CD4-positive, alpha-beta memory T cell (primary cell): ENCODE data around the gene MRPL21. TPM values are rescaled to one million over a fixed set of nuclear protein-coding genes. Genes with fewer than 3 reads are reported as not detected.

Source experiments
- CTCF ChIA-PET: fragments of 350-600 bp; sonication (Branson Sonifier 250); formaldehyde crosslinking; loops from one replicate; lab custom pipeline; 2021; ENCODE audit warnings: inconsistent platforms; ENCODE audit not compliant: partially characterized antibody; lab: Charles Lee
- POLR2A ChIA-PET: fragments of 350-600 bp; sonication (Branson Sonifier 250); formaldehyde crosslinking; loops from one replicate; lab custom pipeline; 2021; ENCODE audit not compliant: partially characterized antibody; lab: Charles Lee
- DNase-seq, 5 donors: peaks; one replicate each; pipeline versions ENCODE4 v3.0.0 to v3.0.0-alpha.2; 2020 to 2022; ENCODE audit warnings: mixed read lengths in 1 of 5
- H3K27ac ChIP-seq: one replicate; pipeline ENCODE4 v1.7.0; 2013; ENCODE audit warnings: low read depth, low read length
- H3K27me3 ChIP-seq: 2 replicates; pipeline ENCODE4 v1.7.0; 2013; ENCODE audit warnings: mild to moderate bottlenecking, low read length, moderate library complexity; ENCODE audit not compliant: insufficient read depth
- H3K36me3 ChIP-seq: 2 replicates; pipeline ENCODE4 v1.7.0; 2013; ENCODE audit warnings: mild to moderate bottlenecking, low read length, moderate library complexity; ENCODE audit not compliant: insufficient read depth
- H3K4me1 ChIP-seq: 2 replicates; pipeline ENCODE4 v1.7.0; 2013; ENCODE audit warnings: mild to moderate bottlenecking, low read length, moderate library complexity; ENCODE audit not compliant: insufficient read depth
- H3K4me3 ChIP-seq, 2 donors: one replicate each; pipeline ENCODE4 v1.7.0; 2013; ENCODE audit warnings: low read length in 2 of 2, mild to moderate bottlenecking in 1 of 2
- H3K9me3 ChIP-seq, 2 donors: one replicate each; pipeline ENCODE4 v1.7.0; 2013; ENCODE audit warnings: low read length in 2 of 2, control low read depth in 1 of 2; ENCODE audit not compliant: control insufficient read depth in 1 of 2
- H3K27ac Mint-ChIP-seq, 7 donors: one replicate each; pipeline ENCODE4 v1.8.0; 2020 to 2021; ENCODE audit warnings: mixed read lengths in 7 of 7, mild to moderate bottlenecking in 6 of 7, inconsistent platforms in 3 of 7, moderate library complexity in 3 of 7
- H3K27me3 Mint-ChIP-seq, 2 donors: one replicate each; pipeline ENCODE4 v1.8.0; 2020 to 2021; ENCODE audit warnings: mixed read lengths in 2 of 2
- H3K36me3 Mint-ChIP-seq, 2 donors: one replicate each; pipeline ENCODE4 v1.8.0; 2020 to 2021; ENCODE audit warnings: mixed read lengths in 2 of 2, inconsistent platforms in 1 of 2, mild to moderate bottlenecking in 1 of 2
- H3K4me1 Mint-ChIP-seq, 4 donors: one replicate each; pipeline ENCODE4 v1.8.0; 2020 to 2021; ENCODE audit warnings: mixed read lengths in 4 of 4, mild to moderate bottlenecking in 1 of 4
- H3K4me3 Mint-ChIP-seq, 8 donors: one replicate each; pipeline ENCODE4 v1.8.0; 2020 to 2021; ENCODE audit warnings: mixed read lengths in 8 of 8, mild to moderate bottlenecking in 7 of 8, moderate library complexity in 6 of 8, inconsistent platforms in 3 of 8
- H3K9me3 Mint-ChIP-seq, 8 donors: one replicate each; pipeline ENCODE4 v1.8.0; 2020 to 2021; ENCODE audit warnings: mixed read lengths in 8 of 8, mild to moderate bottlenecking in 5 of 8, inconsistent platforms in 3 of 8, moderate library complexity in 1 of 8
- intact Hi-C: fragments of 100-400 bp; cut with micrococcal nuclease; formaldehyde crosslinking; loops from one replicate; pipeline ENCODE4 v1.15.1; 2023
- polyA plus RNA-seq, 2 donors: library from polyadenylated mRNA; unstranded; fragments of 300-500 nt; fragmentation: Illumina TruSeq; gene quantifications; one replicate each; pipeline ENCODE4 v1.2.3, GENCODE V29; 2021
- total RNA-seq, 2 experiments: library from RNA; stranded (reverse); gene quantifications; one replicate each; pipeline ENCODE4 v1.2.3, GENCODE V29; 2021

The MRPL21 gene
- total and polyA plus RNA-seq, 4 experiments from 2014 or later = 36.2 to 151 (median 71.0) TPM

GRCh38 chr11:68929706-68930570, 26.3 kb upstream of the MRPL21 start:
- Histone ChIP-seq H3K9me3 (peaks cover 0 to 7% of the 10 kb centered on the region in 2 donors), H3K27ac (no peak overlapping the region), H3K27me3 (no peaks in the 10 kb centered on the region), H3K36me3 (peaks cover 40% of the 10 kb centered on the region), H3K4me3 (no peak overlapping the region), H3K4me1 (no peaks in the 10 kb centered on the region)
- Mint-ChIP-seq H3K27ac (peak overlapping the region in 2 of 7 donors; percentile 16 to 88), H3K4me1 (no peaks in the 10 kb centered on the region), H3K36me3 (peaks cover 52 to 64% of the 10 kb centered on the region in 2 donors), H3K9me3 (peaks cover 3 to 23% (median 15%) of the 10 kb centered on the region in 8 donors), H3K27me3 (no peaks in the 10 kb centered on the region), H3K4me3 (no peak overlapping the region)
- intact Hi-C loops = no loop called here
- POLR2A ChIA-PET = no interaction called here
- CTCF ChIA-PET = no interaction called here
- no peak for DNase-seq

- H3K36me3 ChIP-seq = peaks cover 46% of the 10 kb centered on the region
These were observed 25.5 kb upstream of the MRPL21 start for GRCh38 chr11:68929135-68929534.

GRCh38 chr11:68928136-68928880, 24.7 kb upstream of the MRPL21 start:
- Mint-ChIP-seq H3K9me3 (peaks cover 3 to 31% (median 21%) of the 10 kb centered on the region in 8 donors), H3K4me1 (no peaks in the 10 kb centered on the region), H3K36me3 (peaks cover 68 to 74% of the 10 kb centered on the region in 2 donors), H3K27me3 (no peaks in the 10 kb centered on the region), H3K4me3 (no peak overlapping the region), H3K27ac (no peak overlapping the region)
- Histone ChIP-seq H3K4me3 (no peak overlapping the region), H3K27ac (no peak overlapping the region), H3K9me3 (peaks cover 0 to 7% of the 10 kb centered on the region in 2 donors), H3K27me3 (no peaks in the 10 kb centered on the region), H3K36me3 (peaks cover 46% of the 10 kb centered on the region), H3K4me1 (no peaks in the 10 kb centered on the region)
- DNase-seq = no peak
- POLR2A ChIA-PET = no interaction called here
- intact Hi-C loops = no loop called here
- CTCF ChIA-PET = interaction anchor here (0.8 kb wide), 1 partner anchor 25 kb away, joined by 3 read pairs; no protein-coding TSS in a partner anchor

More at GRCh38 chr11:68929135-68929534, 25.5 kb upstream of the MRPL21 start:
- Mint-ChIP-seq H3K9me3 (peaks cover 3 to 28% (median 21%) of the 10 kb centered on the region in 8 donors), H3K36me3 (peaks cover 60 to 70% of the 10 kb centered on the region in 2 donors), H3K4me3 (no peak overlapping the region), H3K4me1 (no peaks in the 10 kb centered on the region), H3K27ac (no peak overlapping the region), H3K27me3 (no peaks in the 10 kb centered on the region)
- Histone ChIP-seq H3K4me1 (no peaks in the 10 kb centered on the region), H3K9me3 (peaks cover 0 to 7% of the 10 kb centered on the region in 2 donors), H3K27ac (no peak overlapping the region), H3K4me3 (no peak overlapping the region), H3K27me3 (no peaks in the 10 kb centered on the region)
- intact Hi-C loops = no loop called here
- ChIA-PET CTCF (interaction anchor here (0.8 kb wide), 1 partner anchor 25 kb away, joined by 3 read pairs; no protein-coding TSS in a partner anchor), POLR2A (no interaction called here)
- DNase-seq = no peak

GRCh38 chr11:68927280-68928135, 23.9 kb upstream of the MRPL21 start:
- peaks cover 48% of the 10 kb centered on the region for H3K36me3 ChIP-seq
- ChIA-PET POLR2A (interaction anchor here (1.1 kb wide), 1 partner anchor 22 kb away, joined by 3 read pairs; no protein-coding TSS in a partner anchor), CTCF (no interaction called here)
- H3K27me3 ChIP-seq = no peaks in the 10 kb centered on the region
- H3K4me1 Mint-ChIP-seq = no peaks in the 10 kb centered on the region
- peaks cover 0 to 7% of the 10 kb centered on the region in 2 donors for H3K9me3 ChIP-seq
- no peak overlapping the region for H3K4me3 Mint-ChIP-seq
- peaks cover 72 to 74% of the 10 kb centered on the region in 2 donors for H3K36me3 Mint-ChIP-seq
- no peak overlapping the region for H3K27ac ChIP-seq
- intact Hi-C loops = no loop called here
- no peaks in the 10 kb centered on the region for H3K27me3 Mint-ChIP-seq
- H3K27ac Mint-ChIP-seq = no peak overlapping the region
- H3K4me3 ChIP-seq = no peak overlapping the region
- H3K4me1 ChIP-seq = no peaks in the 10 kb centered on the region
- peaks cover 3 to 31% (median 21%) of the 10 kb centered on the region in 8 donors for H3K9me3 Mint-ChIP-seq
- no peak for DNase-seq

GRCh38 chr11:68925611-68926010, 22.0 kb upstream of the MRPL21 start:
- intact Hi-C loops = no loop called here
- Histone ChIP-seq H3K9me3 (peaks cover 0 to 7% of the 10 kb centered on the region in 2 donors), H3K4me3 (no peak overlapping the region), H3K27me3 (no peaks in the 10 kb centered on the region), H3K36me3 (peaks cover 50% of the 10 kb centered on the region), H3K4me1 (no peaks in the 10 kb centered on the region), H3K27ac (no peak overlapping the region)
- peak overlapping the region in 1 of 7 donors; percentile 51 for H3K27ac Mint-ChIP-seq
- H3K27me3 Mint-ChIP-seq = no peaks in the 10 kb centered on the region
- CTCF ChIA-PET = no interaction called here
- H3K9me3 Mint-ChIP-seq = peaks cover 3 to 31% (median 21%) of the 10 kb centered on the region in 8 donors
- POLR2A ChIA-PET = no interaction called here
- H3K36me3 Mint-ChIP-seq = peaks cover 77 to 79% of the 10 kb centered on the region in 2 donors
- H3K4me3 Mint-ChIP-seq = peak overlapping the region in 2 of 8 donors; percentile 3 to 38
- no peak for DNase-seq
- H3K4me1 Mint-ChIP-seq = peaks cover 0 to 3% (median 0%) of the 10 kb centered on the region in 4 donors

- Mint-ChIP-seq H3K27ac (no peak overlapping the region), H3K27me3 (no peaks in the 10 kb centered on the region), H3K36me3 (peaks cover 80 to 82% of the 10 kb centered on the region in 2 donors), H3K9me3 (peaks cover 3 to 29% (median 21%) of the 10 kb centered on the region in 8 donors), H3K4me3 (no peak overlapping the region), H3K4me1 (peaks cover 0 to 8% (median 0%) of the 10 kb centered on the region in 4 donors)
- DNase-seq = no peak
- H3K4me3 ChIP-seq = no peak overlapping the region
- intact Hi-C loops = no loop called here
- ChIA-PET POLR2A (no interaction called here), CTCF (no interaction called here)
- H3K4me1 ChIP-seq = no peaks in the 10 kb centered on the region
- no peaks in the 10 kb centered on the region for H3K27me3 ChIP-seq
- peaks cover 0 to 7% of the 10 kb centered on the region in 2 donors for H3K9me3 ChIP-seq
- H3K36me3 ChIP-seq = peaks cover 43% of the 10 kb centered on the region
- H3K27ac ChIP-seq = no peak overlapping the region
These were observed 20.7 kb upstream of the MRPL21 start for GRCh38 chr11:68924073-68924925.
